TTC549 (cell line): ENCODE data around the gene MED13.
"Not testable (repeated sequence)": the region's sequence is repeated elsewhere in the genome, so short reads cannot be mapped to it uniquely, and the experiment has no call there.

ENCODE experiments used
- FAIRE-seq: peaks from 2 replicates; lab custom pipeline; 2012; peaks lifted over from hg19 to GRCh38; lab: Jason Lieb, UNC

The MED13 gene

GRCh38 chr17:61986898-61987297 lies 78.2 kb downstream of the MED13 start:
- no peak for FAIRE-seq

DNA sequence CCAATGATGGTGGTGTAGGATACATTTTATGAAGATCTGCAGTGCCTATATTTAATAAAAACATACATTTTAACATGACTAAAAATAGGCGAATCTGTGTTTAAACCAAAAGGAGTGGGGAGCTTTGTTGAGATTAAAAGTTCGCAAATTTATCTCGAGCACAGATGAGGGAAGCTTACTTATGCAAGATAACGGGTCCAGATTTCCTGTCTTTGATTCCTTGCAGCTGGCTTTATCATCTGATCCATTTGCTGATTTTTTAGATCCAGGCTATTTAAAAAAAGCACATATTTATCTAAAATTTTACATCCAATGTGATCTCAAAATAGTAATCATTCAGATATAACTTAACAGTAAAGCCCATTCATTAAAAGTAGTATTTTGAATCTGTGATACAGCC lies 80.3 kb downstream of the MED13 start:
- FAIRE-seq: no peak

DNA sequence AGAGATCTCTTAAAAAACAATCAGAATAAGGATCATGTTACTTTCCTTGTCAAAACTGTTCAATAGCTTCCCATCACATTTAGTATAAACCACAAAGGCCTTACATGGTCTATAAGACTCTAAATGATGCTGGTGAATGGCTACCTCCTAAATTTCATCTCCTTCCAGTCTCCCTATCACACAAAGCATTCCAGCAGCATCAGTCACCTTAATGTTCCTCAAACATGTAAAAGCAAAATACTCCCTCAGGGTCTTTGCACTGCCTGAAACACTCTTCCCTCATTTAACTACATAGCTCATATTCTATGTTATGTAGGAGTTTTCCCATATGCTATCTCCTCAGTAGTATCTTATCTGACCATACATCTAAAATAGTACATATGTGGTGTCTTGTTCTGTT lies 83.8 kb downstream of the MED13 start:
- FAIRE-seq: no peak

- FAIRE-seq: no peak
Measured at GRCh38 chr17:61980535-61980934, 84.5 kb downstream of the MED13 start.

GRCh38 chr17:61974115-61974514 lies 91.0 kb downstream of the MED13 start:
- no peak for FAIRE-seq

DNA sequence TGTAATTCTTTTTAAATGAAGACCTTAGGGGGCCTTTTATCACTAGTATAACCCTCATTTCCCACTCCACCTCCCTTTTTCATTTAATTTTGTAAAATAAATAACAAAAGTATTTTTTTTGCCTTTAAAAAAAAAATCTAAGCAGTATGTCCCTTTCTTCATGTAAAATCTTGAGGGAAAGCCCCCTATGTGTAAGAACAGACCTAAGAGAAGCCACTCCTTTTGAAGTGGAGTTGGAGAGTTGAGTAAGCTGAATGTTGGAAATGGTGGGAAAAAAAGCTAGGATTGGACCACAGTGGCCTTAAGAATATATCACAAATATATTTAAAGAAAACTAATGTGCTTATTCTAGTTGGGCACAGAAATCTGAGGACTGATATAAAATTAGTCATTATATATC lies 92.8 kb downstream of the MED13 start:
- FAIRE-seq: no peak

- no peak for FAIRE-seq
Measured at GRCh38 chr17:61970030-61970429, 95.0 kb downstream of the MED13 start.

DNA sequence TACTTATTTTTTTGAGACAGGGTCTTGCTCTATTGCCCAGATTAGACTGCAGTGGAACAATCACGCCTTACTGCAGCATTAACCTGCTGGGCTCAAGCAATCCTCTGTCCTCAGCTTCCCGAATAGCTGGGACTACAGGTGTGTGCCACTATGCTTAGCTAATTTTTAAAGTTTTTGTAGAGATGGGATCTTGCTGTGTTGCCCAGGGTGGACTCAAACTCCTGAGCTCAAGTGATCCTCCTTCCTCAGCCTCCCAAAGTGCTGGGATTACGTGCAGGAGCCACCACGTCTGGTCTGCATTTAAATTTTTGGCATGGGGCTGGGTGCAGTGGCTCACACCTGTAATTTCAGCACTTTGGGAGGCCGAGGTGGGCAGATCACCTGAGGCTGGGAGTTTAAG lies 96.3 kb downstream of the MED13 start:
- no peak for FAIRE-seq

DNA sequence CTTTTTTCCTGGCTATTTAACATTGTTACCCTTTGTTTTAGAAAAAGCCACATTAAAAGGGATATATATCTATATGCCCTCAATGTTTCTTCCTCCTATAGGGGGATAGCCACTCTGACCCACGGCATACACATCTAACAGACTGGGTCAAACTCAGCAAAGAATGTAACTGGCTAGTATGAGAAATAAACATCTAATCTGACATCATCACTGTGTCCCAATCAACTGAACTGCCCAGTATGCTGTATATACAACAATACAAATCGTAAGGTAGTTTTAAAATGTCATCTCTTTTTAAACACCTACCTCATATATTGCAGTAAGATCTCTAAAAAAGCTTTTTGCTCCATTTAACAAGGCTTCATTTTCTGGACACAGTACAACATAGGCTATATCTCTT lies 97.3 kb downstream of the MED13 start:
- no peak for FAIRE-seq

- FAIRE-seq: no peak
Measured at GRCh38 chr17:61966191-61966590, 98.9 kb downstream of the MED13 start.

- no peak for FAIRE-seq
Measured at GRCh38 chr17:61955619-61956018, 109.5 kb downstream of the MED13 start.

GRCh38 chr17:61947367-61948078 lies 117.6 kb downstream of the MED13 start:
- FAIRE-seq: no peak

- no peak for FAIRE-seq
Measured at GRCh38 chr17:61946359-61946758, 118.7 kb downstream of the MED13 start.

- no peak for FAIRE-seq
Measured at GRCh38 chr17:61943117-61943516, 122.0 kb downstream of the MED13 start.

DNA sequence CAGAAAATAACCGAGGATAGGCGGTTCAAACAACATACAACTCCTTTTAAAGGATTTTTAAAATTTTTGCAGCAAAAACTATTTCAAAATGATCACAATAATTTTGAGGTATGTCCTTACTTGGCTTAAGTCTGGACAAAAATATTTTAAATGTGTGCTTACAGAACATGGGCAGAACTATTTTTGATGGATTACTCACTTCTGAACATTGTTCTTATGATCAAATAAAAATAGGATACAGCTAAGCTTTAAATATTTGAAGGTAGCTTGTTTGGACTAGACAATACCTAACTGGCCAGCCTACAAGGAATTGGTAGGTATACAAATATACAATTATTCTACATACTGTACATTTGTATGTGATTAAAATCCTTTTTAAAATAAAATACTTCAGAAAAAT lies 123.0 kb downstream of the MED13 start:
- FAIRE-seq: no peak

DNA sequence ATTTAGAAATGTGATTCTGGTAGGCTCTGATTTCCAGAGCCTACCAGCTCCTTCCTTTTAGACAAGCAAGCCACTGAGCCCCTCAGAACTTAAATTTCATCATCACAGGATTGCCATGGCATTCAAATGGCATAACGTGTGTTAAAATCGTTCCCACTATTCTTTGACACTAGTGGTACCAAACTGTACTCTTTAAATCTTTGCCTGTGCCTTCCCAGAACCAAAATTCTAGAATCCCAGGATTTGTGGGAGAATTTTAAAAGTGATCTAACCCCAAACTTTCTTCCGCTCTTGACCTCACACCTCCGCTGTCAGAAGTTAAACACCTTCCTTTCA lies 137.0 kb downstream of the MED13 start:
- no peak for FAIRE-seq

GRCh38 chr17:61927208-61928100 lies 137.6 kb downstream of the MED13 start, which contains the start of gene INTS2:
Gene INTS2, minus strand, starts transcription at chr17:61927982. Its CDS starts 1,338 bp downstream, at chr17:61926644.
- no peak for FAIRE-seq

GRCh38 chr17:61926826-61927207 lies 138.3 kb downstream of the MED13 start:
- no peak for FAIRE-seq

GRCh38 chr17:61915162-61915561 lies 149.9 kb downstream of the MED13 start:
- FAIRE-seq: not testable (repeated sequence)

- no peak for FAIRE-seq
Measured at GRCh38 chr17:61908292-61909037, 156.6 kb downstream of the MED13 start.

- FAIRE-seq: no peak
Measured at GRCh38 chr17:61907361-61907760, 157.7 kb downstream of the MED13 start.

DNA sequence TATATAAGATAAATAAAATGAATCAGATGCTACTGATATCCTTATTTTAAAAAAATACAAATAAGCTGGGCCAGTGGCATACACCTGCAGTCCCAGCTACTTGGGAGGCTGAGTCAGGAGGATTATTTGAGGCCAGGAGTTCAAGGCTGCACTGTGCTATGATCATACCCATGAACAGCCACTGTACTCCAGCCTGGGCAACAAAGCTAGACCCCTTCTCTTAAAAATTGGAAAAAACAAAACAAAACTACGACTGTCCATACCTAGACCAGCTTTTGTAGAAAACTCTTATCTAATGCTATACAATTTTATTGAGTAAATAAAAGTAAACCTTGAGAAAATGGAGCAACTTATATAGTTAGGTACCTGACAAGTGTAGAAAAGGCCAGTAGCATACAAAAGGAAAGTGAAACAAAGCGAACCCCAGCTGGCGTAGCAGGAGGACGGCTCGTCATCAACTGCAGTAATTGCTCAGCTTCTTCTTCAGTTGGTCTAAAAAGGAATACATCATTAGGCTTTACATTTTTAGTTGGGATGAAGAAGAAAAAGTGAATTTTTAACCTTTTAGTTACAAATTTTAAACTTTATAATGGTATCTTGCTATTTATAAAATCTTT lies 160.9 kb downstream of the MED13 start:
- FAIRE-seq: no peak

DNA sequence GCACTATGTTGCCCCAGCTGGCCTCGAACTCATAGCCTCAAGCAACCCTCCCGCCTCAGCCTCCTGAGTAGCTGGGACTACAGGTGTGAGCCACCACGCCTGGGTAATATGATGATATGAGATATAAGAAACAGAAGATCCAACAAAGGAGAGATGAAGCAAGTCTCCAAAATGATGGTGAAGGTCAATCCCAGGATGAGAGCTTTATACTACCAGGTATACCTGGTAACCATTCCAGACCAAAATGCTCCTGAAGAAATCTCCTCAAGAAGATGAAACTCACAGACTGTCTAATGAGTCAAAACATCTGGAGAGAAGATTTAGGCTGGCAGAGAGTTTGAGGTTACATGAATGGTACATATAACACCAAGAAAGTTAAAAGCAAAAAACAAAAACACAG lies 161.8 kb downstream of the MED13 start:
- FAIRE-seq: no peak
